ENCODE measurements around the gene COX7A2L.

- no peak for TF ChIP-seq CTCF (IDR thresholded peaks at IDR 0.05)
- no peak for TF ChIP-seq POLR2A (IDR thresholded peaks at IDR 0.05)
These were observed 25.4 kb downstream of the COX7A2L start for GRCh38 chr2:42335514-42336104.

Measured in breast epithelium (tissue), 3 donors.